Measurements from ENCODE around the gene SNX5. TPM values are rescaled to one million over a fixed set of nuclear protein-coding genes. Genes with fewer than 3 reads are reported as not detected.

Gene SNX5
- total RNA-seq, 1 experiment from 2014 or later, result 170 TPM

- intact Hi-C loops (cut with micrococcal nuclease), result no loop called here
- POLR2A ChIA-PET, result no interaction called here
- Mint-ChIP-seq H3K4me1 (ENCODE audit: insufficient read depth, unreplicated experiment) (peaks cover 8% of the 10 kb centered on the region), H3K27ac (ENCODE audit: low read depth, unreplicated experiment) (no peak overlapping the region), H3K27me3 (ENCODE audit: insufficient read depth, unreplicated experiment) (peaks cover 23% of the 10 kb centered on the region), H3K9me3 (ENCODE audit: unreplicated experiment) (no peaks in the 10 kb centered on the region), H3K4me3 (ENCODE audit: unreplicated experiment) (no peak overlapping the region), H3K36me3 (ENCODE audit: insufficient read depth, unreplicated experiment) (no peaks in the 10 kb centered on the region)
- DNase-seq (ENCODE audit: unreplicated experiment), result no peak
- BruUV-seq (replicated peaks), result no TSS peak
- CTCF ChIA-PET, result interaction anchor here (0.6 to 0.9 kb wide), 2 partner anchors 19 to 486 kb away, joined by 3 to 4 read pairs; no protein-coding TSS in a partner anchor
- no peak for TF ChIP-seq CTCF (IDR thresholded peaks at IDR 0.05; ENCODE audit: unreplicated experiment)
These were observed 52.1 kb downstream of the SNX5 start for GRCh38 chr20:17916433-17916891.

- CTCF ChIA-PET, result interaction anchor here (0.9 to 1.2 kb wide), 3 partner anchors 16 to 292 kb away, joined by 4 to 5 read pairs (median 4); no protein-coding TSS in a partner anchor
- no peak overlapping the region for H3K27ac Mint-ChIP-seq (ENCODE audit: low read depth, unreplicated experiment)
These were observed 53.6 kb downstream of the SNX5 start for GRCh38 chr20:17914957-17915356.

GRCh38 chr20:17912916-17913315 is 55.7 kb downstream of the SNX5 start:
- intact Hi-C loops (cut with micrococcal nuclease), result no loop called here
- DNase-seq (ENCODE audit: unreplicated experiment), result no peak
- CTCF ChIA-PET, result interaction anchor here (0.6 to 2.3 kb wide), 4 partner anchors 11 to 291 kb away, joined by 3 to 6 read pairs (median 5); no protein-coding TSS in a partner anchor
- no TSS peak for BruUV-seq (replicated peaks)
- Mint-ChIP-seq H3K4me3 (ENCODE audit: unreplicated experiment) (no peak overlapping the region), H3K27ac (ENCODE audit: low read depth, unreplicated experiment) (no peak overlapping the region), H3K27me3 (ENCODE audit: insufficient read depth, unreplicated experiment) (peaks cover 24% of the 10 kb centered on the region), H3K4me1 (ENCODE audit: insufficient read depth, unreplicated experiment) (peaks cover 13% of the 10 kb centered on the region), H3K9me3 (ENCODE audit: unreplicated experiment) (no peaks in the 10 kb centered on the region), H3K36me3 (ENCODE audit: insufficient read depth, unreplicated experiment) (no peaks in the 10 kb centered on the region)
- POLR2A ChIA-PET, result no interaction called here
- no peak for TF ChIP-seq CTCF (IDR thresholded peaks at IDR 0.05; ENCODE audit: unreplicated experiment)

More at GRCh38 chr20:17914957-17915356, 53.6 kb downstream of the SNX5 start:
- intact Hi-C loops (cut with micrococcal nuclease), result no loop called here
- Mint-ChIP-seq H3K36me3 (ENCODE audit: insufficient read depth, unreplicated experiment) (no peaks in the 10 kb centered on the region), H3K9me3 (ENCODE audit: unreplicated experiment) (no peaks in the 10 kb centered on the region), H3K27me3 (ENCODE audit: insufficient read depth, unreplicated experiment) (peaks cover 24% of the 10 kb centered on the region), H3K4me3 (ENCODE audit: unreplicated experiment) (no peak overlapping the region), H3K4me1 (ENCODE audit: insufficient read depth, unreplicated experiment) (peaks cover 13% of the 10 kb centered on the region)
- TF ChIP-seq CTCF (IDR thresholded peaks at IDR 0.05; ENCODE audit: unreplicated experiment), result no peak
- POLR2A ChIA-PET, result no interaction called here
- no TSS peak for BruUV-seq (replicated peaks)
- DNase-seq (ENCODE audit: unreplicated experiment), result no peak

GRCh38 chr20:17911927-17912326 is 56.7 kb downstream of the SNX5 start:
- ChIA-PET CTCF (interaction anchor here (1.0 to 2.6 kb wide), 3 partner anchors 10 to 84 kb away, joined by 6 to 16 read pairs (median 6); no protein-coding TSS in a partner anchor), POLR2A (no interaction called here)
- H3K27me3 Mint-ChIP-seq (ENCODE audit: insufficient read depth, unreplicated experiment), result peaks cover 24% of the 10 kb centered on the region
- DNase-seq (ENCODE audit: unreplicated experiment), result no peak
- H3K9me3 Mint-ChIP-seq (ENCODE audit: unreplicated experiment), result no peaks in the 10 kb centered on the region
- no peak overlapping the region for H3K27ac Mint-ChIP-seq (ENCODE audit: low read depth, unreplicated experiment)
- H3K4me3 Mint-ChIP-seq (ENCODE audit: unreplicated experiment), result no peak overlapping the region
- TF ChIP-seq CTCF (IDR thresholded peaks at IDR 0.05; ENCODE audit: unreplicated experiment), result no peak
- H3K4me1 Mint-ChIP-seq (ENCODE audit: insufficient read depth, unreplicated experiment), result peaks cover 13% of the 10 kb centered on the region
- no peaks in the 10 kb centered on the region for H3K36me3 Mint-ChIP-seq (ENCODE audit: insufficient read depth, unreplicated experiment)
- intact Hi-C loops (cut with micrococcal nuclease), result no loop called here
- no TSS peak for BruUV-seq (replicated peaks)

All from MCF 10A (cell line).